IPS-18a (cell line): Measurements from ENCODE around the gene ANO1.

Experiments used
- H3K27ac ChIP-seq: one replicate; pipeline ENCODE4 v1.5.1; 2013; ENCODE audit warnings: low read length
- H3K27me3 ChIP-seq: one replicate; pipeline ENCODE4 v1.6.1; 2013; ENCODE audit warnings: mild to moderate bottlenecking, low read length; ENCODE audit not compliant: control insufficient read depth, insufficient read depth
- H3K36me3 ChIP-seq: one replicate; pipeline ENCODE4 v1.6.1; 2013; ENCODE audit warnings: low read depth, low read length; ENCODE audit not compliant: control insufficient read depth
- H3K4me1 ChIP-seq: one replicate; pipeline ENCODE4 v1.6.1; 2013; ENCODE audit warnings: low read depth, low read length; ENCODE audit not compliant: control insufficient read depth
- H3K4me3 ChIP-seq: one replicate; pipeline ENCODE4 v1.5.1; 2013; ENCODE audit warnings: low read length
- H3K9ac ChIP-seq: one replicate; pipeline ENCODE4 v1.6.1; 2013; ENCODE audit warnings: mild to moderate bottlenecking, low read length, moderate library complexity
- H3K9me3 ChIP-seq: one replicate; pipeline ENCODE4 v1.6.1; 2013; ENCODE audit warnings: low read depth, low read length; ENCODE audit not compliant: control insufficient read depth

The ANO1 gene

DNA sequence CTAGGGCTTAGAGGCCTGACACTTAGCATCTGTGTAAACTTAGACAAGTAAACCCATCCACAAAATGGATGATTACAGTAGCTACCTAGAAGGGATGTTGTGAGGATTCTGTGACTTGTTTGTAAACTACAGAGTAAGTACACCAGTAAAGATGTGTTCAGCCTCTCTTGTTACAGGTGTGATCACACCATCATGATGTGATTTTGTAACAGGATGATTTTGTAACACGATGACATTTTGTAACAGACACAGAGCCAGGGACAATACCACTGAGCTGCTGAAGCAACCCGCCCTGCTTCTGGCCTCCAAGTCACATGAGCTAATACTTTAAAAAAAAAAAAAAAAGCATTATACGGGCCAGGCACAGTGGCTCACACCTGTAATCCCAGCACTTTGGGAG is 142.0 kb downstream of the ANO1 start:
- Histone ChIP-seq H3K27ac (no peak overlapping the region), H3K27me3 (no peaks in the 10 kb centered on the region), H3K9me3 (no peaks in the 10 kb centered on the region)

DNA sequence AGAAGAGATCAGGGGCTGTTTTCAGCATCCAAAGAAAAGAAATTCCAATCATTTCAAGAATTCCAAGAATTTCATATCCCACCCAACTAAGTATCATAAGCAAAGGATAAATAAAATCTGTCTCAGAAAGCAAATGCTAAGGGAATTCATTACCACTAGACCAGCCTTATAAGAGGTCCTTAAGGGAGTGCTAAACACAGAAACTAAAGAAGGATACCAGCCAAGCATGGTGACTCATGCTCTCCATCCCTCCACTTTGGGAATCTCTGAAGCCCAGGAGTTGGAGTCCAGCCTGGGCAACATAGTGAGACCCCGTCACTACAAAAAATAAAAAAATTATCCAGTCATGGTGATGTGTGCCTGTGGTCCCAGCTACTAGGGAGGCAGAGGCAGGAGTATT is 142.8 kb downstream of the ANO1 start:
- Histone ChIP-seq H3K36me3 (no peaks in the 10 kb centered on the region), H3K4me3 (no peak overlapping the region), H3K27me3 (no peaks in the 10 kb centered on the region), H3K9ac (no peak overlapping the region), H3K27ac (no peak overlapping the region), H3K4me1 (peaks cover 9% of the 10 kb centered on the region), H3K9me3 (no peaks in the 10 kb centered on the region)

More for the DNA sequence above, 142.0 kb downstream of the ANO1 start:
- Histone ChIP-seq H3K9ac (no peak overlapping the region), H3K36me3 (no peaks in the 10 kb centered on the region), H3K4me1 (peaks cover 9% of the 10 kb centered on the region), H3K4me3 (no peak overlapping the region)

DNA sequence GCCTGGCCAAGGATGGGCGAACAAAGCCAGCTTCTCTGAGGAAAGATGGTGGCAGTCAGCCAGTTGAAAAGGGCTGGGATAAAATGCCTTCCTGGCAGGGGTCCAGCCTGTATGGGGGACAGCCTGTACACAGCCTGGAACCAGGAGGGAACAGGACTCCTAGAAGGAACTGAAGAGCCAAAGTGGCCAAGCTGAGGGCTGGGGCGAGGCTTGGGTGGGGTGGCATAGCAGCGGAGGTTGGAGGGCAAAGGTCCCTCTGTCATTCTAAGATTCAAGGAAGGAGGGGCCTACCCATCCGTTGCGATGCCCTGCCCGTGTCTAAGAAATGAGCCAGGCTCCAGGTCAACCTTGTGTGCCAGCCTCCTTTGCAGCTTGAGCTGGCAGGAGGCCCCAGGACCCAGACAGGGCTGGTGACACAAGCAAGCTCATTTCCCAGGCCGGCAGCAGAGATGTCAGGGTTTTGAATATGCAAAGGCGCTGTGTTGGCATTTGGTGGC is 147.6 kb downstream of the ANO1 start:
- no peak overlapping the region for H3K4me3 ChIP-seq
- H3K27ac ChIP-seq = no peak overlapping the region
- no peaks in the 10 kb centered on the region for H3K9me3 ChIP-seq
- H3K36me3 ChIP-seq = no peaks in the 10 kb centered on the region
- no peak overlapping the region for H3K9ac ChIP-seq
- H3K4me1 ChIP-seq = peaks cover 6% of the 10 kb centered on the region
- H3K27me3 ChIP-seq = no peaks in the 10 kb centered on the region

DNA sequence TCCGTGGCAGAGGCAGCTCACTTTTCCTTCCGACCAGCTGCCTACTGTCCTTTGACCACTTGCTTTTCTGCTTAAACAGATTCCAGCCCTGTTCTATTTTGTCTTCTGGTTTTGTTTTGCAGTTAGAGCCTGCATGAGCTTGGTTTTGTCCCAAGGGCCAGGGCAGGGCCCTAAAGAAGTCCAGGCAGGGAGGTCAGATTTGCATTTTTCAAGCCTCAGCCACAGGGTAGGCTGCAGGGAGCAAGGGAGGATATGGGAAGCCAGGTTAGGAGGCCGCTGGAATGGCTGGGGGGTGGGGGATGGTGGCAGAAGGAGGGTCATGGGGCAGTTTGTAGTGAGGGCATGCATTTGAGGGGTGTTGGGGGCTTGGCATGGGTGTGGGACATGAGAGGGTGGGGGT is 148.1 kb downstream of the ANO1 start:
- no peak overlapping the region for H3K9ac ChIP-seq

DNA sequence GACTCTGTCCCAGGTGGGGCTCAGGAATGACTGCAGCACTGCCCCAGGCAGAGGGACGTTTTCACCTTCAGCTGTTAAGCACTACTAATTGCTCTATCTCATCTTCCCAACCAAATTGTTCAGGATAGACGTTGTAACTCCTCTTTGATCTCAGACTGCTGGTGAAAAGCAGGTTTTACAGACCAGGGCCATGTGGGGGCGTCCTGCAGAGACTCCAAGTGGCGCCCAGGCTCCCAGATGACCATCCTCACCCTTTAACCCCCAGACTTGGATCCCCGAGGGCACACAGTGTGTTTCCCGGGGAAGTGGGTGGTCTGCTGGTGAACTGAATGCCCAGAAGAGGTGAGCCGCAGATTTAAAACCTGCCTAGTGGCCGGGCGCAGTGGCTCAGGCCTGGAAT is 148.8 kb downstream of the ANO1 start:
- H3K27me3 ChIP-seq = no peaks in the 10 kb centered on the region
- H3K9me3 ChIP-seq = no peaks in the 10 kb centered on the region
- no peak overlapping the region for H3K27ac ChIP-seq
- H3K4me1 ChIP-seq = peaks cover 6% of the 10 kb centered on the region
- no peak overlapping the region for H3K9ac ChIP-seq
- no peaks in the 10 kb centered on the region for H3K36me3 ChIP-seq
- H3K4me3 ChIP-seq = no peak overlapping the region

More for the DNA sequence above, 148.1 kb downstream of the ANO1 start:
- H3K4me1 ChIP-seq = peaks cover 6% of the 10 kb centered on the region
- no peaks in the 10 kb centered on the region for H3K9me3 ChIP-seq
- H3K4me3 ChIP-seq = no peak overlapping the region
- H3K36me3 ChIP-seq = no peaks in the 10 kb centered on the region
- no peaks in the 10 kb centered on the region for H3K27me3 ChIP-seq
- no peak overlapping the region for H3K27ac ChIP-seq

DNA sequence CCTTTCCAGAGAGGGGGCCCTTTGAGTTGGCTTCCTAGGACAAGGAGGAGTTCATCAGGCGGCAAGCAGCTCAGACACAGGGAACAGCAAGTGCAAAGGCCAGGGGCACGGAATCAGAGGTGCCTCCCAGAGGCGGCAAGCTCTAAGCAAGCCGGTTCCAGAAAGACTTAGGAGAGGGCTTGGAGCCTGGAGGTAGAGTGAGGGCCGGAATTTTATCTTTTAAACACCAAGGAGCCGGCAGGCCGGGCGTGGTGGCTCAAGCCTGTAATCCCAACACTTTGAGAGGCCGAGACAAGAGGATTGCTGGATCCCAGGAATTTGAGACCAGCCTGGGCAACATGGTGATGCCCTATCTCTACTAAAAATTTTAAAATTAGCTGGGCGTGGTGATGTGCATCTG is 151.6 kb downstream of the ANO1 start:
- peaks cover 6% of the 10 kb centered on the region for H3K4me1 ChIP-seq
- H3K9me3 ChIP-seq = no peaks in the 10 kb centered on the region
- H3K4me3 ChIP-seq = no peak overlapping the region
- no peaks in the 10 kb centered on the region for H3K36me3 ChIP-seq
- H3K9ac ChIP-seq = no peak overlapping the region
- no peak overlapping the region for H3K27ac ChIP-seq
- no peaks in the 10 kb centered on the region for H3K27me3 ChIP-seq

DNA sequence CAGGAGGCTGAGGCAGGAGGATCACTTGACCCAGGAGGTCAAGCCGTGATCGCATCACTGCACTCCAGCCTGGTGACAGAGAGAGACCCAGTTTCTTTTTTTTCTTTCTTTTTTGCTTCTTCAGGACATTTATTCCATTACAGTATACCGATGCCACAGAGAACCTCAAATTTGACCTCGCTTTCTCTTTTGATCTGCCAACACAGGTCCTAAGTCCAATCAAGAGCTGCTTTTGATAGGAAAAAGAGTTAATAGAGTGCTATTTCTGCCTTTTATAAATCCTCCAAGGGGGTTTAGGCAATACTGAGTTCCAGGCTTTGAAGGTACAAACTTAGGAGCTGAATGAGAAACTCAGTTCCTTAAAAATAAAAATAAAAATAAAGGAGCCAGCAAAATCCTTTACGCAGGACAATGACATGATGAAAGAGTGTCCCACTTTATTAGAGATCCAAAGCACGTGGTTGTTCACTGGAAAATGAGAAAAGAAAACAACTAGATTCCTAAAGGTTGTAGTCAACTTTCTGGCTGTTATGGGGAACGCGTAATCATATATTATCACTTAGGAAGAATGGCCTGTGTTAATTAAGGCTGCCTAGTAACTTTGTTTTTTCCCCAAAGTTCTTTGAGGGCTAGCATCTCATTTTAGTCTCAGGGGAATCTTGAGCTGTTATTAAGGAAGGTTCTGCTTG is 152.2 kb downstream of the ANO1 start:
- Histone ChIP-seq H3K4me1 (peaks cover 6% of the 10 kb centered on the region), H3K27ac (no peak overlapping the region), H3K36me3 (no peaks in the 10 kb centered on the region), H3K9me3 (no peaks in the 10 kb centered on the region), H3K27me3 (no peaks in the 10 kb centered on the region), H3K4me3 (no peak overlapping the region), H3K9ac (no peak overlapping the region)

DNA sequence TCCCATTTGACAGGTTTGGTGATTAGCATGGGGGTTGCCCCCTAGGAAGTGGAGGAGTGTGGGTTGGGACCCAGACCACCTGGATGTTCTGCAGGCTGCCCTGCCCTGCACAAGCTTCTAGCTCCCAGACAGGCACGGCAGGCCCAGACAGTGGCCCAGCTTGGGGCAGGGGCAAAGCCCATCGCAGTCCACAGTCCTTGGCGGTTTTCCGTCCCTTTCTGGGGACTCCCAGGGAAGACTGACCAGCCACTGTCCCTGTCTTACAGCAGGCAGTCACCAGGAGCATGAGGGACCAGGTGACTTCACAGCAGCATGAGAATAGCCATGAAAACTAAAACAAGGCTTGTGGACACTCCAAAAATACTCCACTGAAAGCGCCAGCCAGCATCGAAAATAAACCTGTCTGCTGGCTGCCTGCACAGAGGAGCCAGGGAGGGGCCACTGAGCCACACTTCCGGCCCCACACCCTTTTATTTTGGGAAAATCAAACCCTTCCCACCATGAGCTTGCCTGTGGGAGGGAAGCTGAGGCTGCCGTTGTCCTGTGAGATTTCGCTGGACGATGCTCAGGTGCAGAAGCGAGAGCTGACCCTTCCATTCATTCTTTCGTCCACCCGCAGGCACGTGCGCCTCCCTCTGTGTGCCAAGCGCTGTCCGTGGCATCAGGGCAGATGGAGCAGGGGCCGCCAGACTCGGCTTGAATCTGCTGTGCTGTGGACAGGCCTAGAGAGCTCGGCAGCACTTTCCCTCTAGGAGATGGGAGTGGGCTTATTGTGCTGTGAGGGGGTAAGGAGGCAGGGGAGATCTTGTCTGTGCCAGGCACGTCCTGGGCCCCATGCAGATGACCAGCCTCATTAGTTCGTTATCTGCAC is 153.0 kb downstream of the ANO1 start:
- no peaks in the 10 kb centered on the region for H3K9me3 ChIP-seq

DNA sequence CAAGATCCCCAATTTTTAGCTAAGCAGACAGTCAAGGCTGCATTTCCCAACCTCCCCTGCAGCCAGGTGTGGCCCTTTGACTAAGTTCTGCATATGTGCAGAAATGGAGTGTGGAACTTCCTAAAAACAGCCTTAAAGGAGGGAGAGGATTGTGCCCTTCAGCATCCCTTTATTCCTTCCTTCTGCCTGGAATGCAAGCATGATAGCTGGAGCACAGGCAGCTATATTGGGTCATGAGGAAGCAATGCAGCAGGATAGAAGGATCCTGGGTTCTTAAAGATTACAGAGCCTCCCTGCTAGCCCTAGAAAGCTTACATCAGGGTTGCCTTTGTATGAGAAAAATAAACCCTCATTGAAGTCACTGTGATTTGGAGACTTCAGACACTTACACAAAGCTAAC is 154.9 kb downstream of the ANO1 start:
- H3K4me1 ChIP-seq = no peaks in the 10 kb centered on the region
- H3K9ac ChIP-seq = no peak overlapping the region
- H3K27me3 ChIP-seq = no peaks in the 10 kb centered on the region
- H3K9me3 ChIP-seq = no peaks in the 10 kb centered on the region
- H3K36me3 ChIP-seq = no peaks in the 10 kb centered on the region
- no peak overlapping the region for H3K27ac ChIP-seq
- H3K4me3 ChIP-seq = no peak overlapping the region

More for the DNA sequence above, 153.0 kb downstream of the ANO1 start:
- Histone ChIP-seq H3K27me3 (no peaks in the 10 kb centered on the region), H3K4me3 (no peak overlapping the region), H3K27ac (no peak overlapping the region), H3K9ac (no peak overlapping the region), H3K4me1 (peaks cover 6% of the 10 kb centered on the region), H3K36me3 (no peaks in the 10 kb centered on the region)

DNA sequence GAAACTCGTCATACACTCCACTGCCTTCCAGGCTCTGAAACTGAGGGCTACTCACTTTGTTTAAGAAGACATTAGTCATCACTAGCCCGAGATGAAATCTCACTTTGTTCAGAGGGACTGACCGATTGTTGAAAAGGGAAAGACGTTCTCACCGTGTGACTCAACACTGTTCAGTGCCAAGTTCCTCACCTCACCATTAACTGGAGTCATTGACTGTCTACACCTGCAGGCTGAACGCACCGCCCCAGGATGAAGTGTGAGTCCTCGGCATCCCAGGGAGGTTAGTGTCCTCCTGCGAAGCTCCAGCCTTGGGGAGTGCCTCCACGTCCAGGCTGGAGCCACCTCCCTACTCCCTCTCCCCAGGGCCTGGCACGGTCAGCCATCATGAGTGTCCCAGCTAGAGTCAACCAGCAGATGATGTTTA is 155.4 kb downstream of the ANO1 start:
- no peak overlapping the region for H3K27ac ChIP-seq
- no peaks in the 10 kb centered on the region for H3K27me3 ChIP-seq
- H3K36me3 ChIP-seq = no peaks in the 10 kb centered on the region
- H3K4me3 ChIP-seq = no peak overlapping the region
- H3K4me1 ChIP-seq = no peaks in the 10 kb centered on the region
- no peaks in the 10 kb centered on the region for H3K9me3 ChIP-seq
- H3K9ac ChIP-seq = no peak overlapping the region

DNA sequence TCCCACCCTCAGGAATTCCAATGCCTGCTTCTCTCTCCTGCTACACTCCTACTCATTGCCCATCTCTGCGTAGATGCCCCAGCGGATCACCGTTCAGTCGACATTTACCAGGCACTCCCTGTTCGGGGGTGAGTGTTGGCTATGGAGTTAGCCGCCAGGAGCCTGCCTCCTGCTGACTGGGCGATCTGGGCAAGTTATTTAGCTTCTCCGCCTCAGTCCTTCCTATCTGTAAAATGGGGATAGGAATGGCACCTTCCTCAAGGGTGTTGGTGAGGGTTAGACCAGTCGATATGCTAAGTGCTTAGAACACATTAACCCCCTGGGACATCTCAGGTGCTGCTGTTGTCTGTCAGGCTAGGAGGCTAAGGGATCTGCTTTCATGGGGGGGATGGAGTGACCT is 155.8 kb downstream of the ANO1 start:
- no peak overlapping the region for H3K9ac ChIP-seq
- H3K9me3 ChIP-seq = no peaks in the 10 kb centered on the region
- H3K27me3 ChIP-seq = no peaks in the 10 kb centered on the region
- H3K4me1 ChIP-seq = no peaks in the 10 kb centered on the region
- no peak overlapping the region for H3K27ac ChIP-seq
- no peaks in the 10 kb centered on the region for H3K36me3 ChIP-seq
- H3K4me3 ChIP-seq = no peak overlapping the region
